ENCODE data around the gene FOSL1. TPM values are rescaled to one million over a fixed set of nuclear protein-coding genes. Genes with fewer than 3 reads are reported as not detected.

Gene FOSL1
- total and polyA plus RNA-seq, 2 of the 13 experiments (the other 11 are each of a cell fraction or from before 2014, with no cell fraction given) = 4.0 to 4.1 TPM

DNA sequence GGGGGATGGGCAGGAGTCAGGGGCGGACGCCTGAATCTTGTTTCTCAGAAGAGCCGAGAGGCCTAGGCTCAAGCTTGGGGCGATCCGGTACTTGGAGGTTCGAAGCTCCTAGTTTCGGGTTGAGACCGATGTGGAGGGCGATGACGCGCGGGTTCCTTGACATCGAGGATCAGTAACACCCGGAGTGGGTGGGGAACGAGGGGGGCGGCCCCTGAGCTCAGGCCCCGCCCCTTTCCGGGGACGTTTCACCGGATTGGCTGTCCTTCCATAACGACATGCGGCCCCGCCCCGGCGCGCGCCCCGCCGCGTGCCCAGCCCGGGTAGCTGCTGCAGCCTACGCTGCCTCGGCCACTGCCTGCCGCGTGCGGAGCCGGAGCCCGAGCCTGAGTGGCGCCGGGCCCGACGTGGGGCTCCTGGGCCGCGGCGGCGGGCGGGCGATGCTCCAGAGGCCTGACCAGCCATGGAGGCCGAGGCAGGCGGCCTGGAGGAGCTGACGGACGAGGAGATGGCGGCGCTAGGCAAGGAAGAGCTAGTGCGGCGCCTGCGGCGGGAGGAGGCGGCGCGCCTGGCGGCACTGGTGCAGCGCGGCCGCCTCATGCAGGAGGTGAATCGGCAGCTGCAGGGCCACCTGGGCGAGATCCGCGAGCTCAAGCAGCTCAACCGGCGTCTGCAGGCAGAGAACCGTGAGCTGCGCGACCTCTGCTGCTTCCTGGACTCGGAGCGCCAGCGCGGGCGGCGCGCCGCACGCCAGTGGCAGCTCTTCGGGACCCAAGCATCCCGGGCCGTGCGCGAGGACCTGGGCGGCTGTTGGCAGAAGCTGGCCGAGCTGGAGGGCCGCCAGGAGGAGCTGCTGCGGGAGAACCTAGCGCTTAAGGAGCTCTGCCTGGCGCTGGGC lies 9.6 kb downstream of the FOSL1 start, which contains the start of gene CCDC85B (continued):
- TF ChIP-seq, protein P1, sequence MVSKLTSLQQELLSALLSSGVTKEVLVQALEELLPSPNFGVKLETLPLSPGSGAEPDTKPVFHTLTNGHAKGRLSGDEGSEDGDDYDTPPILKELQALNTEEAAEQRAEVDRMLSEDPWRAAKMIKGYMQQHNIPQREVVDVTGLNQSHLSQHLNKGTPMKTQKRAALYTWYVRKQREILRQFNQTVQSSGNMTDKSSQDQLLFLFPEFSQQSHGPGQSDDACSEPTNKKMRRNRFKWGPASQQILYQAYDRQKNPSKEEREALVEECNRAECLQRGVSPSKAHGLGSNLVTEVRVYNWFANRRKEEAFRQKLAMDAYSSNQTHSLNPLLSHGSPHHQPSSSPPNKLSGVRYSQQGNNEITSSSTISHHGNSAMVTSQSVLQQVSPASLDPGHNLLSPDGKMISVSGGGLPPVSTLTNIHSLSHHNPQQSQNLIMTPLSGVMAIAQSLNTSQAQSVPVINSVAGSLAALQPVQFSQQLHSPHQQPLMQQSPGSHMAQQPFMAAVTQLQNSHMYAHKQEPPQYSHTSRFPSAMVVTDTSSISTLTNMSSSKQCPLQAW (CRISPR knock-in tag; IDR thresholded peaks at IDR 0.05) = peak; percentile 11; the same call in 1 of the 2 replicates
- TF ChIP-seq, protein P2, sequence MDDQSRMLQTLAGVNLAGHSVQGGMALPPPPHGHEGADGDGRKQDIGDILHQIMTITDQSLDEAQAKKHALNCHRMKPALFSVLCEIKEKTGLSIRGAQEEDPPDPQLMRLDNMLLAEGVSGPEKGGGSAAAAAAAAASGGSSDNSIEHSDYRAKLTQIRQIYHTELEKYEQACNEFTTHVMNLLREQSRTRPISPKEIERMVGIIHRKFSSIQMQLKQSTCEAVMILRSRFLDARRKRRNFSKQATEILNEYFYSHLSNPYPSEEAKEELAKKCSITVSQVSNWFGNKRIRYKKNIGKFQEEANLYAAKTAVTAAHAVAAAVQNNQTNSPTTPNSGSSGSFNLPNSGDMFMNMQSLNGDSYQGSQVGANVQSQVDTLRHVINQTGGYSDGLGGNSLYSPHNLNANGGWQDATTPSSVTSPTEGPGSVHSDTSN (CRISPR knock-in tag; IDR thresholded peaks at IDR 0.05; ENCODE audit: borderline replicate concordance) = 0 out of 2 replicates have a peak, but pooled peaks have one; percentile 23
- no peak; the same call in 1 of the 2 replicates for TF ChIP-seq ZNF891 (CRISPR knock-in tag; IDR thresholded peaks at IDR 0.05)
- no peak; the same call in 1 of the 2 replicates for TF ChIP-seq ZNF782 (CRISPR knock-in tag; IDR thresholded peaks at IDR 0.05; ENCODE audit: borderline replicate concordance)
- TF ChIP-seq HCFC1 (IDR thresholded peaks at IDR 0.05; ENCODE audit: low read depth, low read length) = no peak
- TF ChIP-seq ZFP82 (CRISPR knock-in tag; IDR thresholded peaks at IDR 0.05; ENCODE audit: borderline replicate concordance) = 0 out of 2 replicates have a peak, but pooled peaks have one; percentile 58
- peak; percentile 87; the same call in 1 of the 2 replicates for TF ChIP-seq EEA1 (CRISPR knock-in tag; IDR thresholded peaks at IDR 0.05; ENCODE audit: borderline replicate concordance)
- TF ChIP-seq, protein P3, sequence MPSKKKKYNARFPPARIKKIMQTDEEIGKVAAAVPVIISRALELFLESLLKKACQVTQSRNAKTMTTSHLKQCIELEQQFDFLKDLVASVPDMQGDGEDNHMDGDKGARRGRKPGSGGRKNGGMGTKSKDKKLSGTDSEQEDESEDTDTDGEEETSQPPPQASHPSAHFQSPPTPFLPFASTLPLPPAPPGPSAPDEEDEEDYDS (CRISPR knock-in tag; IDR thresholded peaks at IDR 0.05) = peak; percentile 49
- TF ChIP-seq PPARG (CRISPR knock-in tag; conservative IDR thresholded peaks at IDR 0.05) = no peak
- TF ChIP-seq ZNF547 (CRISPR knock-in tag; IDR thresholded peaks at IDR 0.05) = peak; percentile 85
- TF ChIP-seq NFIB (CRISPR knock-in tag; IDR thresholded peaks at IDR 0.05; ENCODE audit: borderline replicate concordance) = no peak
- peak; percentile 79 for TF ChIP-seq ATF7-NPFF (CRISPR knock-in tag; IDR thresholded peaks at IDR 0.05; ENCODE audit: low read depth)
- TF ChIP-seq ZSCAN22 (CRISPR knock-in tag; IDR thresholded peaks at IDR 0.05) = no peak
- TF ChIP-seq, protein P4, sequence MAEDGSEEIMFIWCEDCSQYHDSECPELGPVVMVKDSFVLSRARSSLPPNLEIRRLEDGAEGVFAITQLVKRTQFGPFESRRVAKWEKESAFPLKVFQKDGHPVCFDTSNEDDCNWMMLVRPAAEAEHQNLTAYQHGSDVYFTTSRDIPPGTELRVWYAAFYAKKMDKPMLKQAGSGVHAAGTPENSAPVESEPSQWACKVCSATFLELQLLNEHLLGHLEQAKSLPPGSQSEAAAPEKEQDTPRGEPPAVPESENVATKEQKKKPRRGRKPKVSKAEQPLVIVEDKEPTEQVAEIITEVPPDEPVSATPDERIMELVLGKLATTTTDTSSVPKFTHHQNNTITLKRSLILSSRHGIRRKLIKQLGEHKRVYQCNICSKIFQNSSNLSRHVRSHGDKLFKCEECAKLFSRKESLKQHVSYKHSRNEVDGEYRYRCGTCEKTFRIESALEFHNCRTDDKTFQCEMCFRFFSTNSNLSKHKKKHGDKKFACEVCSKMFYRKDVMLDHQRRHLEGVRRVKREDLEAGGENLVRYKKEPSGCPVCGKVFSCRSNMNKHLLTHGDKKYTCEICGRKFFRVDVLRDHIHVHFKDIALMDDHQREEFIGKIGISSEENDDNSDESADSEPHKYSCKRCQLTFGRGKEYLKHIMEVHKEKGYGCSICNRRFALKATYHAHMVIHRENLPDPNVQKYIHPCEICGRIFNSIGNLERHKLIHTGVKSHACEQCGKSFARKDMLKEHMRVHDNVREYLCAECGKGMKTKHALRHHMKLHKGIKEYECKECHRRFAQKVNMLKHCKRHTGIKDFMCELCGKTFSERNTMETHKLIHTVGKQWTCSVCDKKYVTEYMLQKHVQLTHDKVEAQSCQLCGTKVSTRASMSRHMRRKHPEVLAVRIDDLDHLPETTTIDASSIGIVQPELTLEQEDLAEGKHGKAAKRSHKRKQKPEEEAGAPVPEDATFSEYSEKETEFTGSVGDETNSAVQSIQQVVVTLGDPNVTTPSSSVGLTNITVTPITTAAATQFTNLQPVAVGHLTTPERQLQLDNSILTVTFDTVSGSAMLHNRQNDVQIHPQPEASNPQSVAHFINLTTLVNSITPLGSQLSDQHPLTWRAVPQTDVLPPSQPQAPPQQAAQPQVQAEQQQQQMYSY (CRISPR knock-in tag; IDR thresholded peaks at IDR 0.05) = peak; percentile 44; the same call in 1 of the 2 replicates
- TF ChIP-seq MYNN (CRISPR knock-in tag; IDR thresholded peaks at IDR 0.05; ENCODE audit: low read depth) = no peak
- peak; percentile 83; the same call in 1 of the 2 replicates for TF ChIP-seq ZNF441 (CRISPR knock-in tag; IDR thresholded peaks at IDR 0.05; ENCODE audit: borderline replicate concordance)
- no peak; the same call in 1 of the 2 replicates for TF ChIP-seq ZNF572 (CRISPR knock-in tag; IDR thresholded peaks at IDR 0.05)
- TF ChIP-seq ZNF780A (CRISPR knock-in tag; IDR thresholded peaks at IDR 0.05) = 0 out of 2 replicates have a peak, but pooled peaks have one; percentile 29
- peak; percentile 77 for TF ChIP-seq PRMT3 (CRISPR knock-in tag; IDR thresholded peaks at IDR 0.05; ENCODE audit: borderline replicate concordance, low read depth)
- TF ChIP-seq KLF6 (CRISPR knock-in tag; IDR thresholded peaks at IDR 0.05) = peak; percentile 88; the same call in 1 of the 2 replicates
- TF ChIP-seq ZNF644 (CRISPR knock-in tag; IDR thresholded peaks at IDR 0.05; ENCODE audit: low read depth) = no peak
- TF ChIP-seq, protein P5, sequence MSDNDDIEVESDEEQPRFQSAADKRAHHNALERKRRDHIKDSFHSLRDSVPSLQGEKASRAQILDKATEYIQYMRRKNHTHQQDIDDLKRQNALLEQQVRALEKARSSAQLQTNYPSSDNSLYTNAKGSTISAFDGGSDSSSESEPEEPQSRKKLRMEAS (IDR thresholded peaks at IDR 0.05) = peak; percentile 99
